Germinal center (tissue), 1 donor: ENCODE data around the gene MRPS31.
"Not testable (repeated sequence)": the region's sequence is repeated elsewhere in the genome, so short reads cannot be mapped to it uniquely, and the experiment has no call there.

ENCODE experiments used
- DNase-seq: peaks from one replicate; pipeline ENCODE4 v3.0.0; 2012; ENCODE audit warnings: mixed read lengths, low spot score

Gene MRPS31

DNA sequence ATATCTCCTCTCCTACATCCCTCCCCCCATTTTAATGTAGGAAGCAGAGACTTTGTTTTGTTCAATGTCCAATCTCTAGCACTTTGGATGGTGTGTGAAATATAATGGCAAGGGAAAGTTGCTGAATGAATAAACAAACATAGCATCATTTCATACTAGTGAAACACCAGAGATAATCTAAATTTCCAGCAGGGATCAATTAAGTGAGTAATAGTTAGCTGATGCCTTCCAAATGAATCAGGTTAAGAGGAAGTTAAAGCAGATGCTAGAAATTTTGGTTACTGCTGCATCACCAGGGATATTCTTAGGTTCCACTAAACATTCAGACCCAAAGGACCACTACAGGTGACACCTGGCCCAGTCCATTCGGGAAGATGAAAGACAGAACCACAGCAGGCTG lies 8.1 kb downstream of the MRPS31 start:
- no peak for DNase-seq

DNA sequence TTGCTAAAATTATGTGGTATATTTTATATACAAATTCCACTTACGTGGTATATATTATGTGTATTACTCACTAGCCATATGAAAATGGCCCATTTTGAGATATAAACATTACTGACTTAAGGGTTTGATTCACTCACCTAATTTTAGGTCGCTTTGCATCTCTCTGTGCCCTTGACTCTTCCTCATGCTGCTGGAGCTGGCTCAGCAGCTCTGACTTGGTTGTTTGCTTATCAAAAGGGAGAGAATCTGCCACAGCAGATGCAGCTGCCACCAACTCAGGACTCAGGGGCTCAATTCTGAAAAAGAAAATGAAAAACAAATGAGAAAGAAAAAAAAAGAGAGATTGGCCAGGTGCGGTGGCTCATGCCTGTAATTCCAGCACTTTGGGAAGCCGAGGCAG lies 12.2 kb downstream of the MRPS31 start:
- peak; percentile 34 for DNase-seq

DNA sequence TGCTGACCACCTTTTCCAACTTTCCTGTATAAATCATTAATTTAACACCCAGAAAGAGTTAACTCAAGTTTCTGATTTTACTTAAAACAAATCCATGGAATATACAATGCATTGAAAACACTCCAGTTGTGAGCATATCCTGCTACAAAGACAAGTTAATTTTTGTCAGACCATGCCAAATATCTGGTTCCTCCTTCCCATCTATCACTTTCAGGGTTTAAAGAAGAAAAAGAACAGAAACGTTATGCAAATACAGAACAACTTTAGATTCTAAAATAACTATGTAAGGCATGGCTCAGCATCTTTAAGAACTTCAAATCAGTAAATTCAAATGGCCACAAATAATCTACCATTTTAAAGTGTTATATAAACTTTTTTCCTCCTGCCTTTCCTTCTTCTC lies 14.9 kb downstream of the MRPS31 start:
- peak; percentile 7 for DNase-seq

DNA sequence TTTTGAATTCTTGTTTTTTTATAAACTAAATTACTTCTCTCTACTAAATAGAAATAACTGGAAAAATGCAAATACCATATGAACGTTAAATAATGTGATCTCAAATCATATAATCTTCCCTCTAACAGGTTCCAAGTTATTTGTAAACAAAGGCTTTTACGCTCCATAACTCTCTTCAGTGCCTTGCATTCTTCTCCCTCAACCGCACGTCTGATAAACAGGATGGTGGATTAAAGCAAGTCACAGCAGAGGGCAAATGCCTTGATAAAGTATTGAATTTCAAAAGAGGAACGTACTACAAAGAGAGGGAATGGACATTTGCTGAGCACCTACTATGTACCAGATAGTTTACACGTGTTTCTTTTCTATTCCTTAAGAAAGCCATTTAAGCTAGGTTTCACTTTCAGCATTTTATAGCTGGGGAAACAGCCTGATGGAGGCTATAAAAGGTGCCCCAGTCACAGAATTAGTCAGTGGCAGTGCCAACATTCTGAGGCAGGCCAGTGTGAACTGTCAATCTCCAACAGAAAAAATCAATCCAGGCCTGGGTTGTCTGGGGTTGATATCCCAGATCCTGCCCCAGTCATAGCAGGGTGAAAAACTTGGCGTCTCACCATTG lies 15.8 kb downstream of the MRPS31 start:
- DNase-seq = no peak

DNA sequence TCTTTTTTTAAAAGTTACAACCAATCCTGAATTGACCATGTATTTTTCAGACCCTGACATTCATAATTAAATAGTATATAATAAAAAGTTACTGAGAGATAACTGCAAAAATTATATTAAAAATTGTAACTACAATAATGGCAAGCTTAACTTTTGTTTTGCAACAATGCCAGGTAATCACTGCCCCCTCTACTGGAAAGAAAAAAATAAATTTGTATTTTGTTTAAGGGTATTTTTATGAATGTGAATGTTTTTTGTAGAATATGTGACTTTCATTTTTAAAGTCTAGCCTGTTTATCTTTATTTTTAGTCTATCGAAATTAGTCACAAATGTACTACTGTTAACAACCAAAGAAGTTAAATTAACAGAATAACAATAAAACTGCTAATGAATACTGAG lies 21.7 kb downstream of the MRPS31 start:
- no peak for DNase-seq

DNA sequence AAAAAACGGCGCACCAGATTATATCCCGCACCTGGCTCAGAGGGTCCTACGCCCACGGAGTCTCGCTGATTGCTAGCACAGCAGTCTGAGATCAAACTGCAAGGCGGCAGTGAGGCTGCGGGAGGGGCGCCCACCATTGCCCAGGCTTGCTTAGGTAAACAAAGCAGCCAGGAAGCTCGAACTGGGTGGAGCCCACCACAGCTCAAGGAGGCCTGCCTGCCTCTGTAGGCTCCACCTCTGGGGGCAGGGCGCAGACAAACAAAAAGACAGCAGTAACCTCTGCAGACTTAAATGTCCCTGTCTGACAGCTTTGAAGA lies 35.8 kb downstream of the MRPS31 start:
- not testable (repeated sequence) for DNase-seq

DNA sequence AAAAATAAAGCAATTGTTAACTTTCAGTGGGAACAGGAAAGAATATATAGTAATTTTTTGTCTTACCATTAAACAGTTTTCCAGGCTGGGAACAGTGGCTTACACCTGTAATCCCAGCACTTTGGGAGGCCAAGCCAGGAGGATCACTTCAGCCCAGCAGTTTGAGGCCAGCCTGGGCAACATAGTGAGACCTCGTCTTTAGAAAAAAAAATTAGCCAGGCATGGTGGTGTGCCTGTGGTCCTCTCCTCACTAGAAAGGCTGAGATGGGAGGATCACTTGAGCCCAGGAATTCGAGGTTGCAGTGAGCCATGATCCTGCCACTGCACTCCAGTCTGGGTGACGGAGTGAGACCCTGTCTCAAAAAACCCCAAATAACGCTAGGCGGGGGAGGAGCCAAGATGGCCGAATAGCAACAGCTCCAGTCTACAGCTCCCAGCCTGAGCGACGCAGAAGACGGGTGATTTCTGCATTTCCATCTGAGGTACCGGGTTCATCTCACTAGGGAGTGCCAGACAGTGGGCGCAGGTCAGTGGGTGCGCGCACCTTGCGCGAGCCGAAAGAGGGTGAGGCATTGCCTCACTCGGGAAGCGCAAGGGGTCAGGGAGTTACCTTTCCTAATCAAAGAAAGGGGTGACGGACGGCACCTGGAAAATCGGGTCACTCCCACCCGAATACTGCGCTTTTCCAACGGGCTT lies 36.3 kb downstream of the MRPS31 start:
- DNase-seq = not testable (repeated sequence)

DNA sequence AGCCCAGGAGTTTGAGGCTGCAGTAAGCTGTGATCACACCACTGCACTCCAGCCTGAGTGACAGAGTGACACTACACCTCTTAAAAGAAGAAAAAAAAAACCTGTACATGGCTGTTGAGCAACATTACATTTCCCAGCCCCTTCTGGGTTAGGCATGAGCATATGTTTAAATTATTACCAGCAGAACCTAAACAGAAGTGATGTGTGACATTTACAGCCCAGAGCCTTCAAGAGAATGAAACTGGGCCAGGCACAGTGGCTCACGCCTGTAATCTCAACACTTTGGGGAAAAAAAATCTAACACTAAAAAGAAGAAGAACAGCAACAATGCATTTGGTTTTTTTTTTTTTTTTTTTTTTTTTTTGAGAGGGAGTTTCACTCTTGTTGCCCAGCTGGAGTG lies 38.3 kb downstream of the MRPS31 start:
- DNase-seq = no peak

DNA sequence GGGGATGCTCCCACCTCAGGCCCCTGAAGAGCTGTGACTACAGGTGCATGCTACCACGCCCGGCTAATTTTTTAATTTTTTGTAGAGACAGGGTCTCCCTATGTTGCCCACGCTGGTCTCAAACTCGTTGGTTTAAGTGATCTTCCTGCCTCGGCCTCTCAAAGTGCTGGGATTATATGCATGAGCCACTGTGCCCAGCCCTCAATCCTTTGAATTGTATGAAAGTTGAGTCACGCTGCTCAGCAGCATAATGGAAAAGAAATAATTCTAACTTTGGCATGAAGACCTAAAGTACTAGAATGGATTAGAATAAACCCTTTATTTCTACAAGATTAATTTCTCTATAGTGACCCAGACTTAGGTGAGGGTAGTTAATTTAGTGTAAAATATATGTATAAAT lies 42.4 kb downstream of the MRPS31 start:
- DNase-seq = no peak

DNA sequence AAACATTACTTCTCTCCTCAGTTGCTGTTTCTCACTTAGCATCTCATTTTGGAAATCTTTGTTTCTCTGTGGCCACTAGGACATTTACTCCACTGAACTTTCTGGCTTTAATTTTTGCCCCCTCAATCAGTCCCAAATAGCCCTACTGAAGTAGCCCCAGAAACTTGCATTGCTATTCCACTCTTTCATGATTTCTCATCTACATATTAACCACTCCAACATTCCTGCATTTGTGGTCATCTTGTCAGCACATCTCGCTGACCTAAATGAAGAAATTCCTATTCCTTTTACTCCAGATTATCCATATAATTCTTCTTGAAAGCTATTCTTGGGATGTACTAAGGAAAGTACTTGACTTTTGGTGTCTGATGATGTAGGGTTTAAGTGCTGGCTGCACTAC lies 56.6 kb downstream of the MRPS31 start:
- not testable (repeated sequence) for DNase-seq

DNA sequence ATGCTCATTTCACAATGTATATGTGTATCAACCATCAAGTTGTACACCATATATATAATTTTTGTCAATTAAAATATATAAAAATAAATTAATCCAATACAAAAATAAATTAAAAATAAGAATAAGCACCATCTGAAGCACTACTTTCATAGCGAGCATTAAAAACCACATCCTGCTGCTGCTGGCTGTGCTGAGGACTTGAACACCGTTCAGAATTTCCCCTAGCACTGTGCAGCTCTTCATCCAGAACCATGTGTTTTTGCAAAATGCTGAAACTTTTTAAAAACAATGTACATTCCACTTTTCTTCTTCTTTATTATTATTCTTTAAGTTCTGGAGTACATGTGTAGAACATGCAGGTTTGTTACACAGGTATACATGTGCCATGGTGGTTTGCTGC lies 64.6 kb downstream of the MRPS31 start:
- DNase-seq = no peak

DNA sequence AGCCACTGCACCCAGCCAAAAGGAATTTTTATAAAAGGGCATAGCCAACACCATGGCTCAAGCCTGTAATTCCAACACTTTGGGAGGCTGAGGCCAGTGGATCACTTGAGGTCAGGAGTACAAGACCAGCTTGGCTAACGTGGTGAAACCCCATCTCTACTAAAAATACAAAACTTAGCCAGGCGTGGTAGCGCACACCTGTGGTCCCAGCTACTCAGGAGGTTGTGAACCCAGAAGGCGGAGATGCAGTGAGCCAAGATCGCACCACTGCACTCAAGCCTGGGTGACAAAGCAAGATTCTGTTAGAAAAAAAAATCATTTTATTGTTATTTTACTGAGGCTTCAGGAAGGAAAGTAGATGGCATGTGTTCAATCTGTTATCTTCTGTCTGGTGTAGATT lies 73.3 kb downstream of the MRPS31 start:
- no peak for DNase-seq

DNA sequence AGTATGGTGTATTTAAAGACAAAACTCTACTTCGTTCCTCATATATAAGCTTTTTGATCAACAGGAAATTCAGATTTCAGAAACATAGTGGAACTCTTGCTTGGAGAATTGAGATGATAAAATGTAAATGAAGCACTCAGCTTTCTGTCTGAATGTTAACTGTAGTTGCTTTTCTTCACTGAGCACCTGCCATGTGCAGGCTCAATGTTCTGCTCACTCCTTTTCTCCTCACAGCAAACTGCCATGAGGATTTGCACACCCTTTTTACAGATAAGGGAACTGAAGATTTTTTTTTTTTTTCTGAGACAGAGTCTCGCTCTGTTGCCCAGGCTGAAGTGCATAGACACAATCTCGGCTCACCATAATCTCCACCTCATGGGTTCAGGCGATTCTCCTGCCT lies 76.6 kb downstream of the MRPS31 start:
- DNase-seq = peak; percentile 46

DNA sequence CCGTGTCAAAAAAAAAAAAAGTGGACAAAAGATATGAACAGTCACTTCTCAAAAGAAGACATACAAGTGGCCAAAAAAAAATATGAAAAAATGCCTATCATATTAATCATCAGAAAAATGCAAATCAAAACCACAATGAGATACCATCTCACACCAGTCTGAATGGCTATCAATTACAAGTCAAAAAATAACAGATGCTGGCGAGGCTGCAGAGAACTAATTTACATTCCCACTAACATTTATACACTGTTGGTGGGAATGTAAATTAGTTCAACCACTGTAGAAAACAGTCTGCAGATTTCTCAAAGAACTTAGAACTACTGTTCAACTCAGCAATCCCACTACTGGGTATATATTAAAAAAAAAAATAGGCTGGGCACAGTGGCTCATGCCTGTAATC lies 78.0 kb downstream of the MRPS31 start:
- DNase-seq = no peak

DNA sequence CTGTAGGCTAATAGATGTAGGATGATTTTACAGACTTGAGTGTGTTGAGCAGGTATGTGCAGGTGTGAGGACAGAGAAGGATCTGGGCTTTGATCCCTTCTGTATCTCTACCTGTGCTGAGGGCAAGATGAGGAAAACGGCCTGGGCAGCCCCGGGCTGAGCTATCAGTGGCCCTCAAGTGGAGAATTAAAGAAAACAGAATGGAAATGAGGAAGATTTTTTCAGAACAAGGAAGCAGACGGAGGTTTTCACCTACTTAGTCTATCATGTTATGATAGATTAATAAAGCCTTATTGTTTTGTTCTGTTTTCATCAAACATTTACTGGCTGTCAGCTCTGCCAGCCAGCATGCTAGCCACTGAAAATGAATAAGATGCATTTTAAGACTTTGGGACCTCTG lies 82.2 kb downstream of the MRPS31 start:
- no peak for DNase-seq

DNA sequence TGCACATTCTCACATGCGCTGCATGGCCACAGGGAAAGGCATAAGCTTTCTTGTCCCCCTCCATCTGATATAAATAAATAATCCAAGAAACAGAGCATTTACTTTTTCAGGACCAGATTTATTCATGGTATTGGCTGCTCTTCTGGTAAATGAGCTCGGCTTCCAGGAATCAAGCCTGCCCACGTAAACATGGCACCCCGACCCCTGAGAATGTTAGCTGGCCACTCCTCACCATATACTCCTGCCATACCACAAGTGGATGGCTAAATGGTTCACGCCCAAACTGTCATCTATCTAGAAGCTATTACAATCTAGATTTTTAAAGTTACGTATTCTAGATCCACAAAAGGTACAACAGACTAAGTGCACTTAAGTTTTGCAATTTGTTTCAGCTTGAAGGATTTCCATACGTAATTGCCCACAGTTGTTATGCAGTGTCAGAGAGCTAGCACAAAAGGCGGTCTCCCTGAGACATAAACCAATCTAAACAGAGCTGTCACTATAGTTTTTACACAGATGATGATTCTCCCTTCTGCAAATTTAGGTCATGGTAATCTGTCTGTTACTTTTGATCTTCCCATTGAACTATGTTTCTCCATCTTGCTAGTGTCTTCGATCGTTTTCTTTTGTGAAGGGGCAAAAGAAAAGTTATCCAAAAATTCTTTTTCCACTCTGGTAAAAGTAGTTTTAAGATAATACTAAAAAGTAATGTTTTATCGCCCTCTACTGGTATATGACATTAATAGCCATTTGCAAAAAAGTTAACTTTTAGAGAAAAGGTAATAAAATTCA lies 88.3 kb downstream of the MRPS31 start:
- DNase-seq = no peak

DNA sequence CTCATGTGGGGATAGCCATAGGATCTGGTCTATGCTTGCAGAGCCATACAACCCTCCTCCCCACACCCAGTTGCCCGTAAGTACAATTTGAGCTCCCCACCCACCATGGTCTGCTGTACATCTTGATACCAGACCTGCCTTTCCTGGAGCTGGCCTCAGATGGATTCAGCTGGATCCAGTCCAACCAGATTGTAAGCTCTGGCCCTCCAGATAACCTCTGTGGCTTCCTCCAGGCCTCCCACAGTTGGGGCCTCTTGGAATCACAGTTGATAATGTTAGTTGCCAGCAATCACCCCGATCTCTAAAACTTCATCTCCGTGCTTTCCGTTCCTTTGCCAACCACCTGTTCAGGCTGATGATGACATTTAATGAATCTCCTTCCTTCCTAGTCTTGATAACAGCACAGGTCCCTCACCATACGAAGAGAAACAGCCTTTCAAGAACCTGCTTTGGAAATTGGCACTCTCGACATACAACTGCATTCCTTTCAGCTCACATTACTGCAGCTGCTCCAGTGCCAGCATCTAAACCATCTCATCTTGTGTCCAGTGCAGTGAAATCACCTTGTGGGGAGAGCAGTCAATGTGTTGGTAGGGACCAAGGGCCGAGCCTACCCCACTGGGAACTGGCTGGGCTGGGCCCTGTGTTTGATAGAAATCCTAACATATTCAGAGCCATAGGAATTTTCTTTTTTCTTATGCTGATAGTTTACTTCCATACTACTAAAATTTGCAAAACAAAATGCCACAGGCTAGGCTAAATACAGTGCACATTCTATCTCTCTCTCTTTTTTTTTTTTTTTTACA lies 89.4 kb downstream of the MRPS31 start:
- DNase-seq = no peak

DNA sequence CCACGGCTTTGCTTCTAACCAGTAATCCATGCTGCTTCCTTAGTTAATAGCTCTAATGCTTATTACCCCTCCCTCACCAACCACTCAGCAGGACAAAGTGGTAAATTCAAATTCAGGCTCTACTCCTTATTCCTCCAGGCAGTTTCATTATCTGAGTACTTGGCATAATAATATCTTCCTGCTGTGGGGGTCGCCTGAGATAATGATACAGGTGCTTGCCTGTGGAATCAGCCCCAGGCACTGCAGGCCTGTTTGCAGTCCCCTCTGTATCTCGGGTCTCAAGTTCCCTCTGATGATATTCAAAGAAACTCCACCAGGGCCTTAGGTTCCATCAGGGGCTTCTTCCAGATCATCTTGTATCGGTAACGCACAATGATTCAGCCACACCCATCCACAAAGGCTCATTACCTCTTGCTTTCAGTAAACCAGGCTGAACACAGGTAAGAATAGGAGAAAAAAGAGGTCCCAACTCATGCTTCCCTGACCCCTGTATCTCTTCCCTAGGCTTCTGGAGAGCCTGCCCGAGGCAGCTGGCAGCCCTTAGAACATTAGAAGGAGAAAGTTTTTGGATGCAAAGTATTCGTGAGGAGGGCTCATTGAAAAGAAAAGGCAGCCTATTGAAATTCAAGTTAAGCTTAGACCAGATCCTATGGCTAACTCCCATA lies 90.2 kb downstream of the MRPS31 start:
- DNase-seq = no peak

DNA sequence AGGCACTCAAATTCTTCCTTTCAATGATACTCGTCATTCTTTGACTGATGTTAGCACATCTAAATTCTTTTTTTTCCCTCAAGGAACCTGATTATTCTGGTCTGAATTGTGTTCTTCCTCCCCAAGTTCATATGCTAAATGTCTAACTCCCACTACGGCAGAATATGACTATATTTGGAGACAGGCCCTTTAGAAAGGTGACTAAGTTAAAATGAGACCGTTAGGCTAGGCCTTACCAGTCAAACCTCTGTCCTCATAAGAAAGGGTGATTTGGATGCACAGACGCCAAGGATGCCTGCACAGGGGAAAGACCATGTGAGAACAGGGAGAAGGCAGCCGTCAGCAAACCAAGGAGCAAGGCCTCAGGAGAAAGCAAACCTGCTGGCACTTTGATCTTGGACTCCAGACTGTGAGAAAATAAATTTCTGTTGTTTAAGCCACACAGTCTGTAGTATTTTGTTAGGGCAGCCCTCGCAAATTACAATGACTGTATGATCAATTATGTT lies 91.5 kb downstream of the MRPS31 start:
- no peak for DNase-seq
